Measurements from ENCODE around the gene RAI1.
A peak's percentile ranks its signal among the peaks of the same experiment; 100 is the strongest.

Gene RAI1

DNA sequence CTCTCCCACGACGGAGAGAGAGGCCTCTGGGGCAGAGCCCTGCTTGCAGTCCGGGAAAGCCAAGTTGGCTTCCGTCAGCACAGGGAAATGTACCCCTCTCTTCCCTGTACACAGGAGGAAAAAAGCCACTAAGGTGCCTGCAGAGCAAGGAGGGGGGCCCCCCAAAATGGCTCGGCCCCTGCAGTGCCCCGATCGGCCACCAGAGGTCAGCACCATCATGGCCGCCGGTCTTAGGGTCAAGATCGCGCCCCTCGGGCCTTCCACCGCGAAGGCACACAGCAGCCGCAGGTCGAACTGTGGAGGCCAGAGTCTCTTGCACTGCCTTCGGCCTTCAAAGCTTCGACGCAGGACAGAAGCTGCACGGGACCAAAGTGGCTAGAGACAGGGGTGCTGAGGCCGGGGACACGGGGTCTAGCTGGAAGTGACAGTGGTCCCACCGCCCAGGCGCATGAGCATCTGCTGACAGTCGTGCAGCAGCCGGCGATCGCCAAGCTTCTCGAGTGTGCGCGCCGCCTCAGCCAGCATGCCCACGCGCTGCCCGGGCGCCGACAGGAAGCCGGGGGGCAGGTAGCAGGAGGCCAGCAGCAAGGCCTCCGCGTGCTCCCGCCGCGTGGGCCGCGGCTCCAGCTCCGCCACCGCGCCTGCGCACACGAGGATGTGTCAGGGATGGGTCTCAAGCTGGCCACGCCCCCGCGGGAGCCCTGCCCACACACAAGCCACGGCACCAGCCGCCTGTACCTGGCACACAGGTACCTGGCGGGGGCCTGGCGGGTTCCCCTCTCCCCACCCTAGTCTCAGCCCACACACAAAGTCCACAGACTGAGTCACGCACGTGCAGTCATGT lies 131.2 kb downstream of the RAI1 start:
- no peaks in the 10 kb centered on the region for H3K9me3 ChIP-seq (ENCODE audit: control insufficient read depth, low read length)
- no peak overlapping the region for H2BK120ac ChIP-seq (ENCODE audit: low read depth, low read length)
- no peak overlapping the region for H3K4me2 ChIP-seq (ENCODE audit: low read length, poor library complexity, severe bottlenecking)
- H3K27ac ChIP-seq (ENCODE audit: low read length, poor library complexity, severe bottlenecking), result no peak overlapping the region
- peaks cover 6% of the 10 kb centered on the region for H3K79me1 ChIP-seq (replicated peaks; ENCODE audit: low read length, poor library complexity, severe bottlenecking)
- H2AFZ ChIP-seq (ENCODE audit: low read depth, low read length), result no peak overlapping the region
- H3K18ac ChIP-seq (ENCODE audit: low read depth in 1 of 2, low read length in 2 of 2), result peak overlapping the region; percentile 35 to 49
- no peak overlapping the region for H3K4me3 ChIP-seq (ENCODE audit: insufficient read depth in 1 of 2, low read depth in 1 of 2, low read length in 2 of 2)
- H2BK5ac ChIP-seq (ENCODE audit: low read depth, low read length, poor library complexity, severe bottlenecking), result no peak overlapping the region
- H3K23ac ChIP-seq (ENCODE audit: low read length in 2 of 2), result no peak overlapping the region
- H3K4ac ChIP-seq (ENCODE audit: low read depth in 1 of 2, low read length in 2 of 2), result peak overlapping the region in 1 of 2 experiments; percentile 26
- peak overlapping the region; percentile 21 for H4K91ac ChIP-seq (ENCODE audit: low read length)
- no peak overlapping the region for H3K14ac ChIP-seq (ENCODE audit: low read length in 2 of 2)
- no peaks in the 10 kb centered on the region for H3K27me3 ChIP-seq (ENCODE audit: control insufficient read depth in 1 of 2, insufficient read depth in 1 of 2, low read length in 2 of 2)
- H2AK5ac ChIP-seq (ENCODE audit: low read length, severe bottlenecking), result no peak overlapping the region
- peak overlapping the region; percentile 67 for H4K8ac ChIP-seq (ENCODE audit: low read length)
- peak; percentile 74 for DNase-seq
- H2BK12ac ChIP-seq (ENCODE audit: low read length in 2 of 2), result peak overlapping the region in 1 of 2 experiments; percentile 8
- peak overlapping the region; percentile 12 for H2BK15ac ChIP-seq (ENCODE audit: low read depth, poor library complexity, severe bottlenecking)
- peaks cover 41% of the 10 kb centered on the region for H3K4me1 ChIP-seq (ENCODE audit: control insufficient read depth, insufficient read depth, low read depth, low read length)
- WGBS, result 65% methylated on average over 59 of the region's 59 CpGs
- H3K36me3 ChIP-seq (ENCODE audit: control insufficient read depth in 1 of 2, insufficient read depth in 2 of 2, low read depth in 1 of 2, low read length in 2 of 2), result peaks cover 63 to 76% of the 10 kb centered on the region in 2 experiments
- H3K9ac ChIP-seq (ENCODE audit: low read length), result no peak overlapping the region

DNA sequence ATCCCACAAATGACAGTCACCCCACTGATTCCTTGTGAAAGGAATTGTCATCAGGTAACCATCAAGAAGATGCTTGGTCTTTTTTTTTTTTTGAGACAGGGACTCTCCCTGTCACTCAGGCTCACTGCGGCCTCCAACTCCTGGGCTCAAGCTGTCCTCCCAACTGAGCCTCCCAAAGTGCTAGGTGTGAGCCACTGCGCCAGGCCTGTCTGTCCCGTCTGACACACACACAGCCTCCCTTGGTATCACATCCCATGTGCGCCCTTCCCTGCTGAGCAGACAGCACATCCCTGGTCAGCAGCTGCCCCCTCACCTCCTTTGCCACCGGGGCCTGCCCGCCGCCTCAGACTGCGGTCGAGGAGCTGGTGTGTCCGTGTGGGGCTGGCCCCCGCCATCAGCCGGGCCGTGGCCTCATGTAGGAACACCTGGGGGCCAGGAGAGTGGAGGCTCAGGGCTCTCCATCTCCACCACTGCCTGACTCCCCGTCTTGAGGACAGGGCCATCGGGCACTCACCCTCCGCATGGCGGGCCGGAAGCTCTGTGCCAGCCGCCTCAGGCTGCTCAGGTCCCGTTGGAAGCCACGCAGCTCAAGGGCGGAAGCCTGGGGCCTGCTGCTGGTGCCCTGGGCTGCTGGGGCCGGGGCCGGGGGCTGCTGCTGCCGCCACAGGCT lies 131.9 kb downstream of the RAI1 start:
- Histone ChIP-seq H3K4me1 (ENCODE audit: control insufficient read depth, insufficient read depth, low read depth, low read length) (peaks cover 46% of the 10 kb centered on the region), H3K27ac (ENCODE audit: low read length, poor library complexity, severe bottlenecking) (no peak overlapping the region)
- WGBS, result 95% methylated on average over 22 of the region's 25 CpGs

DNA sequence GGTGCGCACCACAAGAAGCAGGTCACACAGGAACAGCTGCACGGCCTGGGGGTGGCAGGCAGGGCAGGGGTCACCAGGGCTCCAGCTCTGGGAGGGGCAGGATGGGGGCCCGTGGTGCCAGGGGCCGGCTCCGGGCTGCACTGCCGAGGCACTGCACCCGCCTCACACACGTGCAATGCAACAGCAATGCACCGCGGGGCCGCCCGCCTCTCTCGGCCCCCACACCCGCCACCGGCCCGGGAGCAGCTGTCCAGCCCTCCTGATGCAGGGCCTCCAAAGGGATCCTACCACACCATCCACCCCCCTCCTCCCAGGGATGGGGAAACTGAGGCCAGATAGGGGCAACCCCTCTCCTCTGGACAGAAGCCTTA lies 132.5 kb downstream of the RAI1 start:
- peaks cover 72 to 78% of the 10 kb centered on the region in 2 experiments for H3K36me3 ChIP-seq (ENCODE audit: control insufficient read depth in 1 of 2, insufficient read depth in 2 of 2, low read depth in 1 of 2, low read length in 2 of 2)
- WGBS, result 94% methylated on average over 14 of the region's 16 CpGs
- no peak overlapping the region for H4K91ac ChIP-seq (ENCODE audit: low read length)
- no peak overlapping the region for H2BK12ac ChIP-seq (ENCODE audit: low read length in 2 of 2)
- no peak overlapping the region for H3K23ac ChIP-seq (ENCODE audit: low read length in 2 of 2)
- H3K9me3 ChIP-seq (ENCODE audit: control insufficient read depth, low read length), result no peaks in the 10 kb centered on the region
- H2AK5ac ChIP-seq (ENCODE audit: low read length, severe bottlenecking), result no peak overlapping the region
- H3K4me2 ChIP-seq (ENCODE audit: low read length, poor library complexity, severe bottlenecking), result no peak overlapping the region
- no peak overlapping the region for H2BK5ac ChIP-seq (ENCODE audit: low read depth, low read length, poor library complexity, severe bottlenecking)
- H4K8ac ChIP-seq (ENCODE audit: low read length), result peak overlapping the region; percentile 51
- H3K27me3 ChIP-seq (ENCODE audit: control insufficient read depth in 1 of 2, insufficient read depth in 1 of 2, low read length in 2 of 2), result no peaks in the 10 kb centered on the region
- H3K27ac ChIP-seq (ENCODE audit: low read length, poor library complexity, severe bottlenecking), result no peak overlapping the region
- no peak overlapping the region for H2AFZ ChIP-seq (ENCODE audit: low read depth, low read length)
- H3K14ac ChIP-seq (ENCODE audit: low read length in 2 of 2), result no peak overlapping the region
- no peak overlapping the region for H3K9ac ChIP-seq (ENCODE audit: low read length)
- H3K4me3 ChIP-seq (ENCODE audit: insufficient read depth in 1 of 2, low read depth in 1 of 2, low read length in 2 of 2), result no peak overlapping the region
- H3K4ac ChIP-seq (ENCODE audit: low read depth in 1 of 2, low read length in 2 of 2), result peak overlapping the region in 1 of 2 experiments; percentile 35
- no peak overlapping the region for H2BK120ac ChIP-seq (ENCODE audit: low read depth, low read length)
- H3K4me1 ChIP-seq (ENCODE audit: control insufficient read depth, insufficient read depth, low read depth, low read length), result peaks cover 48% of the 10 kb centered on the region
- DNase-seq, result no peak
- H3K79me1 ChIP-seq (replicated peaks; ENCODE audit: low read length, poor library complexity, severe bottlenecking), result peaks cover 6% of the 10 kb centered on the region
- H3K18ac ChIP-seq (ENCODE audit: low read depth in 1 of 2, low read length in 2 of 2), result peak overlapping the region in 1 of 2 experiments; percentile 39
- H2BK15ac ChIP-seq (ENCODE audit: low read depth, poor library complexity, severe bottlenecking), result no peak overlapping the region

More for the DNA sequence above, 131.9 kb downstream of the RAI1 start:
- Histone ChIP-seq H3K4me2 (ENCODE audit: low read length, poor library complexity, severe bottlenecking) (no peak overlapping the region), H2AFZ (ENCODE audit: low read depth, low read length) (no peak overlapping the region), H3K14ac (ENCODE audit: low read length in 2 of 2) (no peak overlapping the region), H4K91ac (ENCODE audit: low read length) (no peak overlapping the region), H3K23ac (ENCODE audit: low read length in 2 of 2) (no peak overlapping the region), H3K79me1 (replicated peaks; ENCODE audit: low read length, poor library complexity, severe bottlenecking) (peaks cover 6% of the 10 kb centered on the region), H2BK15ac (ENCODE audit: low read depth, poor library complexity, severe bottlenecking) (no peak overlapping the region), H2BK12ac (ENCODE audit: low read length in 2 of 2) (no peak overlapping the region), H4K8ac (ENCODE audit: low read length) (peak overlapping the region; percentile 67), H3K36me3 (ENCODE audit: control insufficient read depth in 1 of 2, insufficient read depth in 2 of 2, low read depth in 1 of 2, low read length in 2 of 2) (peaks cover 66 to 76% of the 10 kb centered on the region in 2 experiments), H3K18ac (ENCODE audit: low read depth in 1 of 2, low read length in 2 of 2) (peak overlapping the region in 1 of 2 experiments; percentile 39), H2BK5ac (ENCODE audit: low read depth, low read length, poor library complexity, severe bottlenecking) (no peak overlapping the region), H3K27me3 (ENCODE audit: control insufficient read depth in 1 of 2, insufficient read depth in 1 of 2, low read length in 2 of 2) (no peaks in the 10 kb centered on the region), H3K9ac (ENCODE audit: low read length) (no peak overlapping the region), H3K4me3 (ENCODE audit: insufficient read depth in 1 of 2, low read depth in 1 of 2, low read length in 2 of 2) (no peak overlapping the region), H2AK5ac (ENCODE audit: low read length, severe bottlenecking) (no peak overlapping the region), H3K4ac (ENCODE audit: low read depth in 1 of 2, low read length in 2 of 2) (peak overlapping the region in 1 of 2 experiments; percentile 35), H3K9me3 (ENCODE audit: control insufficient read depth, low read length) (no peaks in the 10 kb centered on the region), H2BK120ac (ENCODE audit: low read depth, low read length) (no peak overlapping the region)
- DNase-seq, result no peak
